ENCODE results near the gene ATG5.

DNA sequence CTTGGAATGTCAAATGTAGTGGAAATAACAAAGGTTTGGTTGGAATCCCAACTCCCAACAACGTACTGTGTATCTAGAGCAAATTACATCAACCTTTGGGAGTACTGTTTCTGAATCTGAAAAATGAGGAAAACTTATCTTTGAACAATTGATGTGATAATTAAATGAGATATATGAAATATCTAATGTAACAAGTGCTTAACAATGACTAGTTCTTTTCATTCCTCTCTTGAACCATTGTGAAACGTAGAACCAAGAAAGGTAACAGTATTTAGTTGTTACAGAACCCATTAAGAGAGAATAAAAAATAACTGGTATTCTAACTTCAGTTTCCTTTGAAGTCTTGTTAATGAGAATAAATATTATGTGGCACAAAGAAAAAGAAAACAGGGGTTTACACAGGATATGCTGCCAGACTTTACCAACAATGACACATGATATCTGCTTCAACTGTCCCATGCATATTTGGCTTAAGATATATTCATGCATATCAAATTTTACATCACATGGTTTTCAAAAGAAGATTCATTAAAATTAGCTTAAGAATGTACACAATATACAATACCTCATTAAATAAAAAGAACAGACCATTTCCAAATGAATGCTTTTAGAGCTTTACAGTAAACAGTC is 111.8 kb downstream of the ATG5 start:
- TF ChIP-seq, protein P1, sequence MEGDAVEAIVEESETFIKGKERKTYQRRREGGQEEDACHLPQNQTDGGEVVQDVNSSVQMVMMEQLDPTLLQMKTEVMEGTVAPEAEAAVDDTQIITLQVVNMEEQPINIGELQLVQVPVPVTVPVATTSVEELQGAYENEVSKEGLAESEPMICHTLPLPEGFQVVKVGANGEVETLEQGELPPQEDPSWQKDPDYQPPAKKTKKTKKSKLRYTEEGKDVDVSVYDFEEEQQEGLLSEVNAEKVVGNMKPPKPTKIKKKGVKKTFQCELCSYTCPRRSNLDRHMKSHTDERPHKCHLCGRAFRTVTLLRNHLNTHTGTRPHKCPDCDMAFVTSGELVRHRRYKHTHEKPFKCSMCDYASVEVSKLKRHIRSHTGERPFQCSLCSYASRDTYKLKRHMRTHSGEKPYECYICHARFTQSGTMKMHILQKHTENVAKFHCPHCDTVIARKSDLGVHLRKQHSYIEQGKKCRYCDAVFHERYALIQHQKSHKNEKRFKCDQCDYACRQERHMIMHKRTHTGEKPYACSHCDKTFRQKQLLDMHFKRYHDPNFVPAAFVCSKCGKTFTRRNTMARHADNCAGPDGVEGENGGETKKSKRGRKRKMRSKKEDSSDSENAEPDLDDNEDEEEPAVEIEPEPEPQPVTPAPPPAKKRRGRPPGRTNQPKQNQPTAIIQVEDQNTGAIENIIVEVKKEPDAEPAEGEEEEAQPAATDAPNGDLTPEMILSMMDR (IDR thresholded peaks at IDR 0.05) = no peak
- no peak for TF ChIP-seq EZH2 (IDR thresholded peaks at IDR 0.05; ENCODE audit: borderline replicate concordance, insufficient read depth, low read depth, low read length, poor library complexity, severe bottlenecking)

All from B cell (primary cell).